Esophagus muscularis mucosa (tissue), 3 donors: ENCODE data around the gene IL17C.

ENCODE experiments used
- CTCF ChIP-seq, 3 experiments: fragments of 200-600 bp in 2 of 3; fragments of 450-650 bp in 1 of 3; sonication (generic) in 2 of 3; IDR thresholded peaks; one replicate each; pipeline ENCODE4 v1.5.1; 2017 to 2019; ENCODE audit warnings: antibody characterized with exemption in 3 of 3, mild to moderate bottlenecking in 2 of 3, moderate library complexity in 1 of 3
- POLR2A ChIP-seq: fragments of 450-650 bp; IDR thresholded peaks from one replicate; pipeline ENCODE4 v1.6.1; 2017; ENCODE audit warnings: antibody characterized with exemption, moderate library complexity, mild to moderate bottlenecking, low read depth
- POLR2AphosphoS5 ChIP-seq, 2 donors: sonication (generic); formaldehyde crosslinking; IDR thresholded peaks; one replicate each; pipeline ENCODE4 v1.6.1; 2017; ENCODE audit warnings: antibody characterized with exemption in 2 of 2

GRCh38 chr16:88627531-88628411 lies 10.6 kb upstream of the IL17C start:
- TF ChIP-seq POLR2AphosphoS5 (IDR thresholded peaks at IDR 0.05) (no peak), CTCF (IDR thresholded peaks at IDR 0.05) (no peak), POLR2A (no peak)
